ENCODE measurements around the gene LYPLA2.
"Not testable (repeated sequence)": the region's sequence is repeated elsewhere in the genome, so short reads cannot be mapped to it uniquely, and the experiment has no call there.

Gene LYPLA2

GRCh38 chr1:23779826-23780371 lies 11.0 kb upstream of the LYPLA2 start:
- DNase-seq (ENCODE audit: low read depth in 2 of 2) = no peak

DNA sequence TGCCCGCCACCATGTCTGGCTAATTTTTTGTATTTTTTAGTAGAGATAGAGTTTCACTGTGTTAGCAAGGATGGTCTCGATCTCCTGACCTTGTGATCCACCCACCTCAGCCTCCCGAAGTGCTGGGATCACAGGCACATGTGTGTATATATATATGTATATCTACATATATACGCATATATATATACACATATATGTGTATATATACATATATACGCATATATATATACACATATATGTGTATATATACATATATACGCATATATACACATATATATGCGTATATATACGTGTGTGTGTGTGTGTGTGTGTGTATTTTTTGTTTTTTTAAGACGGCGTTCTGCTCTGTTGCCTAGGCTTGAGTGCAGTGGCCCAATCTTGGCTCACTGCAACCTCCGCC lies 7.8 kb upstream of the LYPLA2 start:
- not testable (repeated sequence) for DNase-seq (ENCODE audit: low read depth in 2 of 2)

DNA sequence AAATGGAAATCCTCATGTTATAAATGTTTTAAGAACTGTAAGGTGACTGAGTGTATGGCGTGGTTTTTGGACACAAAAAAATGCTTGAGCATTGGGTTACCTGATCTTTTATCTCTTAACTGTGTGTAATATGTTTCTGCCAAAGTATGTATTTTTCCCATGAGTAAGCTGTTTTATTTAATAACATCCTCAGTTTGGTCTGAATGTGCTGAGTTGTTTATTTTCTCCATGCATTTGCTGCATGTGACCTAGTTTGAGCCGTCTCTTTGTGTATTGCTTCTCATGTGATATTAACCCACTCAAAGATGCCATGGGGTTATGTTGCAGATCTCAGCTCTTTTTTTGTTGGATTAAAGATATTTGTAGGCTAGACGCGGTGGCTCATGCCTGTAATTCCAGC lies 6.1 kb upstream of the LYPLA2 start:
- DNase-seq (ENCODE audit: low read depth in 2 of 2) = no peak

DNA sequence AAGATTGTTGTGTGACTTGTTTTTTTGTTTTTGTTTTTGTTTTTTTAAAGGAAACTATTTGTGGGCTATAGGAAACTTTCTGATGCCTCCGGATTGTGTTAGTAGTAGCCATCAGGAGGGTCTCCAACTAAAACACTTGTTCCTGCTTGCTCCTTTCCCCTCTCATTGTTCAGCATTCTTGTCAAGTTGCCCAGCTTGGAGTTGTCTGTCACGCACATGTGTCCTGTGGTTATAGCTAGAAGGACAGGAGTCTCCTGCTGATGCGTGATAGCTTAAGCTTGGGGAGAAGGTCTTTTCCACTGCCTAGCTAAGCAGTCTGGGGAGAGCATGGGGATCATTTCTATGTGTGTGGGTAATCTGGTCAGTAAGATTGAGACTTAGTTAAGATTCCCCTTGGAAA lies 3.2 kb upstream of the LYPLA2 start:
- no peak for DNase-seq (ENCODE audit: low read depth in 2 of 2)

GRCh38 chr1:23788695-23789094 lies 2.2 kb upstream of the LYPLA2 start:
- no peak for DNase-seq (ENCODE audit: low read depth in 2 of 2)

GRCh38 chr1:23791516-23792047 lies 637 bp downstream of the LYPLA2 start:
- DNase-seq (ENCODE audit: low read depth in 2 of 2) = no peak

DNA sequence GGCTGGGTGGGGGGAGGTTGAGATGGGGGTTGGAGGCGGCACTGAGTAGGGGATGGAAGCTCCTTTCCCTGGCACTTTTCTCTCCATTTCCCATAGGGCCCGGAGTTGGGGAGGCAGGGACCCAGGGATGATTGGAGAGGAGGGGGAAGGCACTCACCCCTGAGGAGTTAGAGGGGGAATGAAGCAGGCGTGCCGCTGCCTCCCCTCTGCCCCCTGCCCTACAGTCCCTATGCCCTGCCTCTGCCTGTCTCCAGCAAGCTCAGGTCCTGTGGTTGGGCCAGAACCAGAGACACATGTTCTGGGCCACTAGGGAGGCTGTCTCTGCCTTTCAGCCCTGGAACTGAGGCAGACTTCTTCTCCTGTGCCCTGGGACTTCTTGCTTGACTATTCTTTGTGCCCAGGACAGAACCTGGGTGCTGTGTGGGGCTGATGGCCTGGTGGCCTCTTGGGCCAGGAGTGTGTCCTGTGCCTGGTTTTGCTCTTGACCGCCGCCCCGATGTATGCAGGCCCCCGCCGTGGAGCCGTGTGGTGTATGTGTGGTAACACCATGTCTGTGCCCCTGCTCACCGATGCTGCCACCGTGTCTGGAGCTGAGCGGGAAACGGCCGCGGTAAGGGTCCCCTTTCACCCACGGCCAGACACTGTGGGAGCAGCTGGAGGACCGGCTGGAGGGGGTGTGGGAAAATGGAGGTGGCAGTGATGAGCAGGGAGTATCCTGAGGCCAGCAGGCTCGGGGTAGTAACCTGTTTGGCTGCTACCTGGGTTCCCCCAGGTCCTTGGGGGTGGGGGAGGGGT lies 1.4 kb downstream of the LYPLA2 start:
- DNase-seq (ENCODE audit: low read depth in 2 of 2) = no peak

DNA sequence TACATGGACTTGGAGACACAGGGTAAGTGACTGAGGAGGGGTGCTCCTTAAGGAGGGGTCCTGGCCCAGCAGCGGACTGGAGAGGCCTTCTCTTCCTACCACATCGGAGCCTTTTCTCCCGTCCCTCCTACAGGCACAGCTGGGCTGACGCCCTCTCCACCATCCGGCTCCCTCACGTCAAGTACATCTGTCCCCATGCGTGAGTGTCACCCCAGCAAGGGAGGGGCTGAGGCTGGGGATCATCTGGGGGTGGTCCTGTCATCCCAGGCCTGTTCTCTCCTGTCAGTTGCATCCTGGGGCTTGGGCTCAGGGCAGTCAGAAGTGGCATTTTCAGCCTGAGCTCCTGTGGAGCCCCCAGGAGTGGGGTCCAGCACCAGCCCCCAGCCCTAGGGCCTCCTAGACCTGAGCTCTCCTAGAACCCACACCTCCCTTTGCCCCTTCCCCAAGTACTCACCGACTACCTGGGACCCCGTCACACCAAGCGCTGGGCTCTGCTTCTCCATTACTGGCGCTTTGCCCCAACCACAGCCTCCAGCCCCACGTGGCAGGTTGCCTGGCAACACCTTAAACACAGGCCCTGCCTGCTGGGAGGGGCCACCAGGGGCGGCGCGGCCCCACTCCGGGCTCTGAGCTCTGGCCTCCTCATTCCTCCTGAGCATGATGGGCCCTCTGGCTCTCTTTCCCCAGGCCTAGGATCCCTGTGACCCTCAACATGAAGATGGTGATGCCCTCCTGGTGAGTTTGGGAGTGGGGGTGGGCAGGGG lies 2.3 kb downstream of the LYPLA2 start:
- no peak for DNase-seq (ENCODE audit: low read depth in 2 of 2)

GRCh38 chr1:23793861-23794731 lies 3.2 kb downstream of the LYPLA2 start:
- no peak for DNase-seq (ENCODE audit: low read depth in 2 of 2)

GRCh38 chr1:23794732-23795182 lies 3.8 kb downstream of the LYPLA2 start:
- not testable (repeated sequence) for DNase-seq (ENCODE audit: low read depth in 2 of 2)

- DNase-seq (ENCODE audit: low read depth in 2 of 2) = no peak
Observed at GRCh38 chr1:23795676-23796465, 4.9 kb downstream of the LYPLA2 start.

DNA sequence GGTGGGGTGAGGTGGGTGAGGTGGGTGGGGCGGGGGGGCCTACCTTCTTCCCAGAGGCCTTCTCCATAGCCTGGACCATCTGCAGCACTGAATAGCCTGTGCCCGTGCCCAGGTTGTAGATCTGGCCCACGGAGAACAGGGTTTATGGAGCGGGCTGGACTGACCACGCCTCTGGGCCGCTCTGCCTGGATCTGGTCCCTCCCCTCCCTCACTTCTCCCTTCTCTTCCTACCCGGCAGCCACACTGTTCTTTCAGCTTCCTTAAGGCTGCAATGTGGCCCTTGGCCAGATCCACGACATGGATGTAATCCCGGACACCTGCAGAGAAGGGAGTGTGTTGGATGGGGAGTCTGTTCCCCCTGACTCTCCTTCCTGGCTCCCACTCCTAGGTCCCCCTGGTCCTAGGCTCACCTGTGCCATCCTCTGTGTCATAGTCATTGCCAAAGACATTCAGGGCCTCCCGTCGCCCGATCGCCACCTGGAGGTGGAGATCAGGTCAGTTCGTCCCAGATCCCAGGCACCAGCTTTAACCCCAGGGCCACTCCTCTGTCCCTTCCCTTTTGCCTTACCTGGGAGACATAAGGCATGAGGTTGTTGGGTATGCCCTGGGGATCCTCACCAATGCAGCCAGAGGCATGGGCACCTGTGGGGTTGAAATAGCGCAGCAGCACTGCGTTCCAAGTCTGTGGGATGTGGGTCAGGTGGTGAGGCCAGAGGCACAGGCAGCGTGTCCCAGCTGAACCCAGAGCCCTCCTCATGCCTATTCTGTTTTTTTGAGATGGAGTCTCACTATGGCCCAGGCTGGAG lies 5.7 kb downstream of the LYPLA2 start:
- DNase-seq (ENCODE audit: low read depth in 2 of 2) = no peak

- no peak for DNase-seq (ENCODE audit: low read depth in 2 of 2)
Observed at GRCh38 chr1:23797478-23798448, 6.8 kb downstream of the LYPLA2 start.

GRCh38 chr1:23798662-23799142 lies 7.8 kb downstream of the LYPLA2 start:
- DNase-seq (ENCODE audit: low read depth in 2 of 2) = no peak

DNA sequence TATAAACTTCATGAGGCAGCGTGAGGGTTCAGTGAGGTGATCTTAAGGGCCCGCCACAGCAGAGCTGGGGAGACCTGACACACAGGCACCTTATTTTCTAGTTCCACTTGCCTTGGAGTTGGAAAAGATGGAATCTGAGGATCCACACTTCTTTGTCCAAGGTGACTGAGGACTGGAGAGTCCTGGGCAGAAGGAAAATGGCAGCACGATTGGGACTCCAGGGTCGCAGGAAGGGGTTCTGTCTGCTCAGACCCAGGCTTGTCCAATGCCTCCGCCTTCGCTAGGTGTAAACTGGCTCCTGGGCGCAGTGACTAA lies 8.3 kb downstream of the LYPLA2 start:
- DNase-seq (ENCODE audit: low read depth in 2 of 2) = no peak

GRCh38 chr1:23799570-23800399 lies 8.8 kb downstream of the LYPLA2 start:
- DNase-seq (ENCODE audit: low read depth in 2 of 2) = no peak

DNA sequence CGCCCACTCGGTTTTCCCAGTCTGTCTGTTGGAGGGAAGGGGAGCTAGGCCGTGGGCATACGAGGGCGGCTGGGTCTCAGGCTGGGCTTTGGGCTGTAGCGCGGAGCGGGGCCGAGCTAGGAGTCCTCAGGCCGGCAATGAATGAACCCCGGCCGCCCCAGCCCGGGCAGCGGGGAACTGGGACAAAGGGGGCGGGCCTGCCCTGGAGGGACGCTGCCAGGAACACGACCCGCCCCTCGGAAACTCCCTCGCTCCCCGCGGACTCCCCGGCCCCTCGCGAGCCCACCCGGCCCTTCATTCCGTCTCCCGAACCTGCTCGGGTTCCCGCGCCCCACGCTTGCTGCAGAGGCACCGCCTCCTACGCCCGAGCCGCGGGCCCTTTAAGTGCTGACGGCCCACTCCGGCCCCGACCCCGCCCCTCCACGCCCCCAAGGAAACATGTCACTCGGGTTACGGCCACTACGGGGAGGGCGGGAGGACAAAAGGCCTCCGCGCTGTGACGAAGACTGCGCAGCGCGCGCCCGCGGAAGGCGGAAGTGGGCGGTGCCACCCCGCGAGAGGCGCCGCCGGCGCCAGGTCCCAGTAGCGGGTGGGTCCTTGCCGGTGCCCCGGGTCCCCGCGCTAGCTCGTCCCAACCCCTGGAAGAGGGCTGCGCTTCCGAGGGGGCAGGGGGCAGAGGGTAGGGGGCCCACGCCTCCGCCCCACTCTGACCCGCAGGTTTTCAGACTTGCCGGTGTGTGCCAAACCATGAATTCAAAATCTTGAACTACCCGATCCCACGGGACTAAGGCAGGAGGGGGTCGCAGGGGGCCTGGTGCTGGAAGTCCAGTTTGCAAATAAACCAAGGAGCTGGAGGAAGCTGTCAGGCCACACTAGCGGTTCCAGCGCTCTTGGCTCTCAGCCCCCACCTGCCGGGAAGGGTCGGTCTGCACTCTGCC lies 9.7 kb downstream of the LYPLA2 start, which contains the start of gene GALE:
Gene GALE (minus strand): TSS at position 355 of the 938 bp plus-strand sequence. CDS start 1,747 bp downstream, outside the sequence.
- DNase-seq (ENCODE audit: low read depth in 2 of 2) = peak; percentile 95 to 97
